Measurements from ENCODE around the gene CLDN10.
A peak's percentile ranks its signal among the peaks of the same experiment; 100 is the strongest.
"Not testable (repeated sequence)": the region's sequence is repeated elsewhere in the genome, so short reads cannot be mapped to it uniquely, and the experiment has no call there.

Gene CLDN10, protein sequence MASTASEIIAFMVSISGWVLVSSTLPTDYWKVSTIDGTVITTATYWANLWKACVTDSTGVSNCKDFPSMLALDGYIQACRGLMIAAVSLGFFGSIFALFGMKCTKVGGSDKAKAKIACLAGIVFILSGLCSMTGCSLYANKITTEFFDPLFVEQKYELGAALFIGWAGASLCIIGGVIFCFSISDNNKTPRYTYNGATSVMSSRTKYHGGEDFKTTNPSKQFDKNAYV

GRCh38 chr13:95552539-95553441 is at the start of gene CLDN10:
Gene CLDN10 (plus strand): TSS chr13:95552720. CDS start chr13:95552754, 34 bp downstream.
- no peak for DNase-seq

- DNase-seq = no peak
These were observed 48.9 kb upstream of the CLDN10 start for GRCh38 chr13:95503662-95504061.

DNA sequence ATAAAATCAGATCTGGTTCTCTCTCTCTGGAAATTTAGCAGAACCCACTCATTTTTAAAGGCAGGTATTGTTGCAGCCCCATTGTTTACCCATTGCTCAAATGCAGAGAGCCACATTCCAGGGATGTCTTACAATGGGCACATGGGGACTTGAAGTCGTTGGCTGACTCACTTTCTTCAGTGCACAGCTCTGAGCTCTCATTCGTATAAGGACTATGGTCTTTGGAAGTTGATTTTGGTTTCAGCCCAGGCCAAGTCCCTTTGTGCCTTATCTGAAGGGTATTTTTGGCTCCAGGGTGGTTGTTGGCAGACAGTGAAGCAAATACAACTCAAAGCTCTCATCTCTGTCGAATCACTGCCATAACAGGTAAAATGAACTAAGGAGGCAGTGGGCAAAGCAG is 47.3 kb upstream of the CLDN10 start:
- no peak for DNase-seq

- no peak for DNase-seq
These were observed 46.5 kb upstream of the CLDN10 start for GRCh38 chr13:95505986-95506385.

DNA sequence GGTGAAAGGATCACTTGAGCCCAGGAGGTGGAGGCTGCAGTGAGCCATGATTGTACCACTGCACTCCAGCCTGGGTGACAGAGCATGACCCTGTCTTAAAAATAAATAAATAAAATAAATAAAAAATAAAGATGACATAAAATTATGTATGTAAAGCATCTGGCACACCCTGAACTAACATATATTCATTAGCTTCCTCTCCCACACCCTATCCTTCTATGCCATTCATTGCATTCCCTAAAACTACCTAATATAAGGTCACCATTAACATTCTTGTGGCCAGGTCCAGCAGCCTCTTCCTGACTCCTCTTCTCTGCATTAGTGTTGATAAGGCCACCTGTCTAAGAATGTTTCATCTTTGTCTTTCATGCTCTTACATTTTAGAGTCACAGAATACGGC is 44.5 kb upstream of the CLDN10 start:
- no peak for DNase-seq

- DNase-seq = no peak
These were observed 43.5 kb upstream of the CLDN10 start for GRCh38 chr13:95508996-95509395.

DNA sequence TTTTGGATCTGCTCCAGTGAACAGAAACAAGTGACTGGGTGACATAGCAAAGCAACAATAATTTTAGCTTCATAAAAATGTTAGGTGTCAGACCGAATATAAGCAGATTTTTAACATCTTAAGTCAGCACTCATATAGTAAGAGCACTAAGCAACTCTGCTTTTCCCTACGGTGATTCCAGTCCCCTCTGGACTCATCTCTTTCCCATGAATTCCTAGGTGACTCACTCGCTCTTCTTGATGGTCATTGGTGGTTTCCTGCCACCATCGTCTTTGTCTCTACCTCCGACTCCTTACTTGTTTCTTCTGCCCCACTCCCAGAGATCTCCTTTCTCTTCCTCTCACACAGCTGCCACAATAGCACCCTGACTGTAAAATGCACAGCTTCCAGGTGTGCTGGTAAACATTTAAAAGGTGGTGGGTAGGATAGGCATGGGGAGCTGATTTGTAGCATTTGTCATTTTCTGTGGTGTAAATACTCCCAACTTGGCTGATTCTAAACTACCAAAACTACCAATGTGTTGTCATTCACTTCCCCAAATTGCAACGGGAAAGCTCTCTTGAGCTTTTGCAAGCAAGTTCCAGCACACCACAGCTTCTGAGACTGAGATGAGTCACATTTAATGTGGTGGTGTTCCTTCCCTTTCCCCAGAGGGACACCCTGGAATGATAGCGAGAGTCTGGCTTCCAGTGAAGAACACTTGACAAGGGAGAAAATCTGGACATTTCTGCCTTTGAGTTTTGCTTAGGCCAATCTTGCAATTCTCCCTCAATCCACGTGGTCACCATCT is 42.8 kb upstream of the CLDN10 start:
- DNase-seq = peak; percentile 67

DNA sequence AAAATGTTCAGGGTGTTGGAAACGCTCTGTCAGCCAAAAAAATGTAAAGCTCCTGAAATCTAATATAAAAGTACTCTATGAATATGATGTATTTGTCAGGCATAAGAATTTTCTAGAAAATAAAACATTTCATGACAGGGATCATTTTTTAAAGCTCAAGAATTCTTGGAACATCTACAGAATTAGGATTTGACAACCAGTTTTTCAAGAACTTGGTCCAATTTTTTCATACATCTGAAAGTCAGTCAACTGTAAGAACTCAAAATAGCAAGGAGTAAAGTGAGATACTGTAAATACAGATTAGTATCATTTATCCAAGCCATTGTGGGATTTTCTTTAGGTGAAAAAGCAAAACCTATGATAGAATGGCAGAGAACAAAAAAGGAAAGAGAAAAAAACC is 41.6 kb upstream of the CLDN10 start:
- DNase-seq = no peak

- no peak for DNase-seq
These were observed 40.1 kb upstream of the CLDN10 start for GRCh38 chr13:95512424-95512823.

DNA sequence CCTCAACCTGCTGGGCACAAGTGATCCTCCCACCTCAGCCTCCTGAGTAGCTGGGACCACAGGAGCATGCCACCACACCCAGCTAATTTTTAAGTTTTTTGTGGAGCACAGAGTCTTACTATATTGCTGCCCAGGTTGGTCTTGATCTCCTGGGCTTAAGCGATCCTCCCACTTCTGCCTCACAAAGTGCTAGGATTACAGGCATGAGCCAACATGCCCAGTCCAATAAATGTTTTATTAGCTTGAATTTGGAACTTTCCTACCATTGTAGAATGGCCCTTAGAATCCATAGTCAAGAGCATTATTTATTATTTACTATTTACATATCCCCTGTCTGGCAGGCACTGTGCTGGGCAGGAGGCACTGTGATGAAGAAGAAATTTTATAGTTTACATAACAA is 39.6 kb upstream of the CLDN10 start:
- DNase-seq = no peak

DNA sequence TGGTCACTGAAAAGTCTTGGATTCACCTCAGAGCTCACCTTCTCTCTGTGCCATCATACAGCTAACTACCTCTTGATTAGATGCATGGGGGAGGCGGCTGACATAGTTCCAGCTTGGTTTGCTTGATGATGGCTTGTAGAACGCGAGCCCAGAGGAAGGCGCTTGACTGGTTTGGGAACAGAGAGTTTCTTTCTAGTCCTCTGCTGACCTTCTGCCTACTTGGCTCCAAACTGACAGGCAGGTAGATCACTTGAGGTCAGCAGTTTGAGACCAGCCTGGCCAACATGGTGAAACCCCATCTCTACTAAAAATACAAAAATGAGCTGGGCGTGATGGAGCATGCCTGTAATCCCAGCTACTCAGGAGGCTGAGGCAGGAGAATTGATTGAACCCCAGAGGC is 36.9 kb upstream of the CLDN10 start:
- not testable (repeated sequence) for DNase-seq

GRCh38 chr13:95516021-95516420 is 36.5 kb upstream of the CLDN10 start:
- no peak for DNase-seq

GRCh38 chr13:95516492-95516891 is 36.0 kb upstream of the CLDN10 start:
- no peak for DNase-seq

DNA sequence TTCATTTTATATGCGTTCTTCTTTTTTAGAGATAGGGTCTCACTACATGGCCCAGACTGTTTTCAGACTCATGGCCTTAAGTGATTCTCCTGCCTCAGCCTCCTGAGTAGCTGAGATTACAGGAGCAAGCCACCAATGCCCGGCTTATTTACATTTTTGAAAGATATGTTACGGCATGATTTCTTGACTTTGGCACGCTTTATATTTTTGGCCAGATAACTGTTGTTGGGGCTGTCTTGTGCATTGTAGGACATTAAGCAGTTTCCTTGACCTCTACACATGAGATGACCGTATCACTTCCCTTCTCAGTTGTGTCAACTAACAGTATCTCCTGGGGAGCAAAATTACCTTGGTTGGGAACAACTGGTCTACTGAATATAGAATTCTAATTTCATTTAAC is 28.9 kb upstream of the CLDN10 start:
- DNase-seq = no peak

- DNase-seq = no peak
These were observed 28.1 kb upstream of the CLDN10 start for GRCh38 chr13:95524264-95524901.

GRCh38 chr13:95527955-95528354 is 24.6 kb upstream of the CLDN10 start:
- no peak for DNase-seq

DNA sequence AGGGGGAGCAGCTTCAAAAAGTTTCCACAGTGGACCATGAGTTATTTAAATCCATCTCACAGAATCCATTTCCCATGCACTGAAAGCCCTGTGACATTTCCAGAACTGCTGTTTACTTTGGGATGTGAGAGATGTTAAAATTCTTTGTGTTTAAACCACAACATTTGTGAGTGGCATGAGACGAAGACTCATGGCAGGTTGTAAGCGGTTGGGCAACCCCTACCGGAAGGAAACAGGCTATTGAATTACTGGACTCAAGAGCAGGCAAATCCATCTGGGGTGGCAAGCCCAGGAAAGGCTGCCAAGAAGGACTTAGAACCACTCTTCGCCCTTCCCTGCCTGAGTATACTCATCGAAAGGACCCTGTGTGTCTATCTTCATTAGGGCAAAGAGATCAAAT is 22.3 kb upstream of the CLDN10 start:
- peak; percentile 39 for DNase-seq

GRCh38 chr13:95533545-95534160 is 18.9 kb upstream of the CLDN10 start:
- DNase-seq = no peak

DNA sequence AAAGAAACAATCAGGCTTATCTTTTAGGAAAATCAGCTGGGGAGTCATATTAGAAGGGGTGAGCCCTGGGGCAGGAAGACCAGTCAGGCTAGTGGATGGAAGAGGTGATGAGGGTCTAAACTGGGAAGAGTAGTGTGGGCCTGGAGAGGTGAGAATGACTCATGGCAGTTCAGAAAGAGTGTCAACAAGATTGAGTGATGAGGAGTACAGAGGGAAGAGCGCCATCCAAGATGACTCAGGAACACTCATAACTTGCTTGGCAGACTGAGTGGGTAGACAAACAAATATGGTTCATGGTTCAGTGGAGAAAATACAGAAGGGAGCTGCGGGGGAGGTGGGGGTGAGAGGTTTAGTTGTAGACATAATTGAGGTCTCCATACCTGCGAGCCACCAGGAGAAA is 17.3 kb upstream of the CLDN10 start:
- DNase-seq = no peak

GRCh38 chr13:95536632-95537241 is 15.8 kb upstream of the CLDN10 start:
- DNase-seq = no peak

DNA sequence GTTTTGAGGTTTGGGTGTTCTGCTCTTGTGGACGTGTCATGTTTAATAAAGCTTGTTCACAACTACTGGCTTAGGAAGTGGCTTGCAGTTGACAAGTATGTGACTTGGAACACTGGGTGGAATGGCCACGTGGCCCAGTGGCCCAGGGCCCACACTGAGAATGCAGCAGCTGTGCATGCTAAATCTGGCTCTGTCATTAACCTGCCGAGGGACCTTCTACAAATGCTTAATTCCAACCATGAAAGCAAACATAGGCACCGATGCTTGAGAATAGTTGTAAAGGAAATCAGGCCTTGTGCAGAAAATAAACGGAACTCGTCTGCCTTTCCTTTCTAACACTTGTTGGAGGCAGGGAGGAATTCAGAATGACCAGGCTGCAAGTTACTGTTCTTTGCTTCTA is 11.6 kb upstream of the CLDN10 start:
- no peak for DNase-seq

- DNase-seq = no peak
These were observed 11.2 kb upstream of the CLDN10 start for GRCh38 chr13:95541308-95541707.

Measured in GDM1 (cell line).